Mammary epithelial cell (primary cell): ENCODE data around the gene TMEM131L.

ENCODE experiments used
- CTCF ChIP-seq, 2 donors: IDR thresholded peaks in 1 of 2; conservative IDR thresholded peaks in 1 of 2; 2 replicates each; pipeline ENCODE4 v1.5.1; 2011 to 2012; ENCODE audit warnings: inconsistent platforms in 2 of 2, low read length in 2 of 2, mild to moderate bottlenecking in 2 of 2, control low read depth in 1 of 2, low read depth in 1 of 2; ENCODE audit not compliant: insufficient read depth in 1 of 2; ENCODE audit errors: extremely low read depth in 1 of 2
- EZH2 ChIP-seq: IDR thresholded peaks from 2 replicates; pipeline ENCODE4 v1.6.1; 2012; ENCODE audit warnings: low read length, inconsistent platforms, borderline replicate concordance

- TF ChIP-seq CTCF (conservative IDR thresholded peaks at IDR 0.05 in 1 of 2, IDR thresholded peaks at IDR 0.05 in 1 of 2; ENCODE audit: extremely low read depth in 1 of 2, insufficient read depth in 1 of 2, low read depth in 1 of 2, low read length in 2 of 2) = no peak
- no peak for TF ChIP-seq EZH2
These were observed 72.6 kb downstream of the TMEM131L start for GRCh38 chr4:153538487-153539357.
